HepG2 (cell line): Measurements from ENCODE around the gene AKAP10. TPM values are rescaled to one million over a fixed set of nuclear protein-coding genes. Genes with fewer than 3 reads are reported as not detected.

ENCODE experiments used
- ARID4A ChIP-seq: sonication (generic); formaldehyde crosslinking; IDR thresholded peaks from 2 replicates; pipeline ENCODE4 v1.5.0; 2020; ENCODE audit warnings: mild to moderate bottlenecking, missing genetic modification reagents, borderline replicate concordance
- DPF2 ChIP-seq: sonication (generic); formaldehyde crosslinking; IDR thresholded peaks from 2 replicates; pipeline ENCODE4 v1.4.0; 2020; ENCODE audit warnings: mild to moderate bottlenecking, low read depth, missing genetic modification reagents, borderline replicate concordance
- HMGA1 ChIP-seq: sonication (generic); formaldehyde crosslinking; conservative IDR thresholded peaks from 2 replicates; pipeline ENCODE4 v1.4.0; 2020; ENCODE audit warnings: missing genetic modification reagents
- KLF6 ChIP-seq: IDR thresholded peaks from 2 replicates; pipeline ENCODE4 v1.8.0; 2016; ENCODE audit warnings: missing biosample characterization, missing genetic modification reagents
- MATR3 ChIP-seq: sonication (generic); formaldehyde crosslinking; IDR thresholded peaks from 2 replicates; pipeline ENCODE4 v1.4.0; 2020; ENCODE audit warnings: missing genetic modification reagents
- MTA1 ChIP-seq: sonication (generic); formaldehyde crosslinking; IDR thresholded peaks from 2 replicates; pipeline ENCODE4 v1.4.0; 2020; ENCODE audit warnings: missing genetic modification reagents, mild to moderate bottlenecking, borderline replicate concordance
- PAWR ChIP-seq: sonication (generic); formaldehyde crosslinking; IDR thresholded peaks from 2 replicates; pipeline ENCODE4 v1.4.0; 2020; ENCODE audit warnings: missing genetic modification reagents, mild to moderate bottlenecking, borderline replicate concordance
- SALL1 ChIP-seq: sonication (generic); formaldehyde crosslinking; IDR thresholded peaks from 2 replicates; pipeline ENCODE4 v1.8.0; 2022; ENCODE audit warnings: mild to moderate bottlenecking, missing genetic modification reagents
- SNRNP70 ChIP-seq: fragments of 200-400 bp; formaldehyde crosslinking; IDR thresholded peaks from 2 replicates; pipeline ENCODE4 v1.6.1; 2017; ENCODE audit warnings: mild to moderate bottlenecking, low read depth, low read length, moderate library complexity
- YEATS4 ChIP-seq: sonication (generic); formaldehyde crosslinking; IDR thresholded peaks from 2 replicates; pipeline ENCODE4 v1.4.0; 2020; ENCODE audit warnings: missing genetic modification reagents, borderline replicate concordance
- YY1 ChIP-seq: IDR thresholded peaks from 2 replicates; pipeline ENCODE4 v1.6.1; 2011; ENCODE audit warnings: low read length, low read depth, moderate library complexity, mild to moderate bottlenecking; ENCODE audit not compliant: insufficient read depth, insufficient replicate concordance
- ZFP41 ChIP-seq: sonication (generic); formaldehyde crosslinking; IDR thresholded peaks from 2 replicates; pipeline ENCODE4 v1.4.0; 2020; ENCODE audit warnings: mild to moderate bottlenecking, missing genetic modification reagents, borderline replicate concordance
- ZNF121 ChIP-seq: sonication (generic); formaldehyde crosslinking; IDR thresholded peaks from 2 replicates; pipeline ENCODE4 v1.5.0; 2020; ENCODE audit warnings: mild to moderate bottlenecking, missing genetic modification reagents
- ZNF136 ChIP-seq: sonication (generic); formaldehyde crosslinking; IDR thresholded peaks from 2 replicates; pipeline ENCODE4 v1.8.1; 2022; ENCODE audit warnings: low read depth, mild to moderate bottlenecking, moderate library complexity, missing genetic modification reagents
- ZNF205 ChIP-seq: IDR thresholded peaks from 2 replicates; pipeline ENCODE4 v1.6.1; 2018; ENCODE audit warnings: missing biosample characterization, missing genetic modification reagents
- ZNF251 ChIP-seq: sonication (generic); formaldehyde crosslinking; IDR thresholded peaks from 2 replicates; pipeline ENCODE4 v1.9.0; 2021; ENCODE audit warnings: mild to moderate bottlenecking, missing genetic modification reagents
- ZNF350 ChIP-seq: sonication (generic); formaldehyde crosslinking; IDR thresholded peaks from 2 replicates; pipeline ENCODE4 v1.4.0; 2020; ENCODE audit warnings: mild to moderate bottlenecking, low read depth, missing genetic modification reagents, borderline replicate concordance
- ZNF441 ChIP-seq: sonication (generic); formaldehyde crosslinking; IDR thresholded peaks from 2 replicates; pipeline ENCODE4 v1.7.0; 2021; ENCODE audit warnings: missing genetic modification reagents, borderline replicate concordance
- ZNF543 ChIP-seq: sonication (generic); formaldehyde crosslinking; IDR thresholded peaks from 2 replicates; pipeline ENCODE4 v1.4.0; 2020; ENCODE audit warnings: mild to moderate bottlenecking, missing genetic modification reagents
- ZNF720 ChIP-seq: sonication (generic); formaldehyde crosslinking; IDR thresholded peaks from 2 replicates; pipeline ENCODE4 v1.4.0; 2020; ENCODE audit warnings: missing genetic modification reagents
- ZNF768 ChIP-seq: sonication (generic); formaldehyde crosslinking; IDR thresholded peaks from 2 replicates; pipeline ENCODE4 v1.4.0; 2020; ENCODE audit warnings: missing genetic modification reagents
- polyA plus RNA-seq, 8 experiments: library from polyadenylated mRNA; depleted of rRNA in 3 of 8; stranded (reverse) in 7 of 8; unstranded in 1 of 8; fragments of >200 nt; fragmentation: Illumina TruSeq in 4 of 8; extraction: Trizol in 4 of 8; gene quantifications; 2 replicates each; pipeline versions ENCODE4 v1.2.1 to v1.2.3, GENCODE V29; 2011 to 2016; ENCODE audit warnings: low read depth in 4 of 8, missing spikeins in 1 of 8, mixed read lengths in 1 of 8; ENCODE audit not compliant: insufficient read depth in 1 of 8
- total RNA-seq, 5 experiments: library from RNA; depleted of rRNA; stranded (reverse); fragments of >200 nt; fragmentation: Illumina TruSeq; extraction: Trizol; gene quantifications; 2 replicates each; pipeline ENCODE4 v1.2.3, GENCODE V29; 2016; ENCODE audit warnings: low read depth in 1 of 5
- TF ChIP-seq, protein P1 (sequence below): sonication (generic); formaldehyde crosslinking; IDR thresholded peaks from 2 replicates; pipeline ENCODE4 v1.4.0; 2020; ENCODE audit warnings: missing genetic modification reagents, borderline replicate concordance

The AKAP10 gene
- total and polyA plus RNA-seq, 2 of the 13 experiments (the other 11 are each of a cell fraction or from before 2014, with no cell fraction given): 17.6 to 21.7 TPM

GRCh38 chr17:20009302-20010098, 31.9 kb upstream of the AKAP10 start, which contains the start of gene SPECC1 (continued):
- TF ChIP-seq ARID4A (peak; percentile 29; the same call in 1 of the 2 replicates), DPF2 (CRISPR knock-in tag) (no peak), SNRNP70 (no peak), PAWR (CRISPR knock-in tag) (no peak), ZNF441 (CRISPR knock-in tag) (no peak), ZNF720 (CRISPR knock-in tag) (no peak), ZNF121 (CRISPR knock-in tag) (no peak), YY1 (peak; percentile 0), ZFP41 (CRISPR knock-in tag) (no peak), MATR3 (CRISPR knock-in tag) (no peak), ZNF768 (CRISPR knock-in tag) (peak; percentile 40; the same call in 1 of the 2 replicates), YEATS4 (CRISPR knock-in tag) (no peak), KLF6 (no peak), ZNF205 (CRISPR knock-in tag) (no peak), ZNF251 (CRISPR knock-in tag) (no peak), ZNF136 (no peak), HMGA1 (CRISPR knock-in tag) (no peak), SALL1 (CRISPR knock-in tag) (no peak), MTA1 (peak; percentile 40; the same call in 1 of the 2 replicates), ZNF350 (no peak), ZNF543 (CRISPR knock-in tag) (no peak)
- TF ChIP-seq, protein P1, sequence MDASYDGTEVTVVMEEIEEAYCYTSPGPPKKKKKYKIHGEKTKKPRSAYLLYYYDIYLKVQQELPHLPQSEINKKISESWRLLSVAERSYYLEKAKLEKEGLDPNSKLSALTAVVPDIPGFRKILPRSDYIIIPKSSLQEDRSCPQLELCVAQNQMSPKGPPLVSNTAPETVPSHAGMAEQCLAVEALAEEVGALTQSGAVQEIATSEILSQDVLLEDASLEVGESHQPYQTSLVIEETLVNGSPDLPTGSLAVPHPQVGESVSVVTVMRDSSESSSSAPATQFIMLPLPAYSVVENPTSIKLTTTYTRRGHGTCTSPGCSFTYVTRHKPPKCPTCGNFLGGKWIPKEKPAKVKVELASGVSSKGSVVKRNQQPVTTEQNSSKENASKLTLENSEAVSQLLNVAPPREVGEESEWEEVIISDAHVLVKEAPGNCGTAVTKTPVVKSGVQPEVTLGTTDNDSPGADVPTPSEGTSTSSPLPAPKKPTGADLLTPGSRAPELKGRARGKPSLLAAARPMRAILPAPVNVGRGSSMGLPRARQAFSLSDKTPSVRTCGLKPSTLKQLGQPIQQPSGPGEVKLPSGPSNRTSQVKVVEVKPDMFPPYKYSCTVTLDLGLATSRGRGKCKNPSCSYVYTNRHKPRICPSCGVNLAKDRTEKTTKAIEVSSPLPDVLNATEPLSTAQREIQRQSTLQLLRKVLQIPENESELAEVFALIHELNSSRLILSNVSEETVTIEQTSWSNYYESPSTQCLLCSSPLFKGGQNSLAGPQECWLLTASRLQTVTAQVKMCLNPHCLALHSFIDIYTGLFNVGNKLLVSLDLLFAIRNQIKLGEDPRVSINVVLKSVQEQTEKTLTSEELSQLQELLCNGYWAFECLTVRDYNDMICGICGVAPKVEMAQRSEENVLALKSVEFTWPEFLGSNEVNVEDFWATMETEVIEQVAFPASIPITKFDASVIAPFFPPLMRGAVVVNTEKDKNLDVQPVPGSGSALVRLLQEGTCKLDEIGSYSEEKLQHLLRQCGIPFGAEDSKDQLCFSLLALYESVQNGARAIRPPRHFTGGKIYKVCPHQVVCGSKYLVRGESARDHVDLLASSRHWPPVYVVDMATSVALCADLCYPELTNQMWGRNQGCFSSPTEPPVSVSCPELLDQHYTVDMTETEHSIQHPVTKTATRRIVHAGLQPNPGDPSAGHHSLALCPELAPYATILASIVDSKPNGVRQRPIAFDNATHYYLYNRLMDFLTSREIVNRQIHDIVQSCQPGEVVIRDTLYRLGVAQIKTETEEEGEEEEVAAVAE (CRISPR knock-in tag): no peak
